Body of pancreas (tissue), 4 donors: Measurements from ENCODE around the gene DGKI. TPM values are rescaled to one million over a fixed set of nuclear protein-coding genes. Genes with fewer than 3 reads are reported as not detected.

Source experiments
- ATAC-seq: fragments of 150-250 bp; one replicate; pipeline ENCODE4 v1.9.1; 2016
- DNase-seq, 4 donors: peaks; one replicate each; pipeline ENCODE4 v3.0.0-alpha.2; 2019
- H3K27ac ChIP-seq, 4 donors: fragments of 200-600 bp; sonication (generic); 1 replicate in 3 of 4; 2 replicates in 1 of 4; pipeline versions ENCODE4 v1.5.1 to v1.6.1; 2016 to 2019; ENCODE audit warnings: mild to moderate bottlenecking in 1 of 4, mixed read lengths in 1 of 4, moderate library complexity in 1 of 4
- H3K27me3 ChIP-seq, 2 donors: fragments of 200-600 bp; sonication (generic); one replicate each; pipeline ENCODE4 v1.6.0; 2016; ENCODE audit warnings: mild to moderate bottlenecking in 1 of 2
- H3K36me3 ChIP-seq, 2 donors: fragments of 200-600 bp; sonication (generic); replicated peaks in 1 of 2; 2 replicates each; pipeline ENCODE4 v1.5.1; 2016; ENCODE audit warnings: low read depth in 2 of 2; ENCODE audit not compliant: insufficient read depth in 1 of 2
- H3K4me1 ChIP-seq: fragments of 200-600 bp; sonication (generic); one replicate; pipeline ENCODE4 v1.6.0; 2016
- H3K4me3 ChIP-seq, 2 donors: fragments of 200-600 bp; sonication (generic); 1 replicate in 1 of 2; 2 replicates in 1 of 2; pipeline ENCODE4 v1.5.1; 2016 to 2019
- H3K9me3 ChIP-seq, 3 donors: fragments of 200-600 bp; sonication (generic); 1 replicate in 2 of 3; 2 replicates in 1 of 3; pipeline ENCODE4 v1.5.1; 2016
- CTCF ChIP-seq, 7 experiments: fragments of 450-650 bp in 4 of 7; fragments of 200-600 bp in 3 of 7; sonication (generic) in 3 of 7; IDR thresholded peaks; one replicate each; pipeline ENCODE4 v1.5.1; 2016 to 2019; ENCODE audit warnings: antibody characterized with exemption in 7 of 7
- POLR2A ChIP-seq, 3 donors: fragments of 450-650 bp; IDR thresholded peaks; one replicate each; pipeline ENCODE4 v1.6.1; 2016; ENCODE audit warnings: antibody characterized with exemption in 3 of 3, mild to moderate bottlenecking in 2 of 3
- WGBS, 2 donors: methylation state at CpG; one replicate each; pipeline ENCODE4 v1.1.5; 2017; 5-methylcytosine and 5-hydroxymethylcytosine counted together
- intact Hi-C: fragments of 100-400 bp; cut with DNase I; formaldehyde crosslinking; loops from one replicate; pipeline ENCODE4 v1.15.1; 2023
- total RNA-seq, 2 donors: library from RNA; depleted of rRNA; stranded (reverse); fragments of >200 nt; gene quantifications; one replicate each; pipeline ENCODE4 v1.1.0, GENCODE V29; 2016

Gene DGKI
- total RNA-seq, 2 donors from 2014 or later = 2.6 TPM; not detected in 1

- TF ChIP-seq CTCF (IDR thresholded peaks at IDR 0.05) (no peak), POLR2A (IDR thresholded peaks at IDR 0.05) (no peak)
- 46 to 61% methylated on average over 2 of the region's 2 CpGs for WGBS, 2 donors
Measured at GRCh38 chr7:137689761-137690160, 157.0 kb downstream of the DGKI start.

GRCh38 chr7:137687556-137688265 is 159.1 kb downstream of the DGKI start:
- Histone ChIP-seq H3K36me3 (no peaks in the 10 kb centered on the region), H3K9me3 (peaks cover 0 to 4% (median 0%) of the 10 kb centered on the region in 3 donors), H3K4me3 (no peak overlapping the region), H3K4me1 (no peaks in the 10 kb centered on the region), H3K27me3 (no peaks in the 10 kb centered on the region), H3K27ac (no peak overlapping the region)
- ATAC-seq = no peak
- DNase-seq = no peak
- WGBS, 2 donors = 65 to 71% methylated on average over 8 of the region's 8 CpGs
- intact Hi-C loops = no loop called here
- TF ChIP-seq CTCF (IDR thresholded peaks at IDR 0.05) (no peak), POLR2A (IDR thresholded peaks at IDR 0.05) (no peak)

More at GRCh38 chr7:137689761-137690160, 157.0 kb downstream of the DGKI start:
- Histone ChIP-seq H3K4me1 (no peaks in the 10 kb centered on the region), H3K27me3 (no peaks in the 10 kb centered on the region), H3K9me3 (peaks cover 0 to 4% (median 0%) of the 10 kb centered on the region in 3 donors), H3K36me3 (no peaks in the 10 kb centered on the region), H3K27ac (no peak overlapping the region), H3K4me3 (no peak overlapping the region)
- intact Hi-C loops = no loop called here
- ATAC-seq (no peak), DNase-seq (no peak)

- ATAC-seq (no peak), DNase-seq (no peak)
- H3K4me3 ChIP-seq = no peak overlapping the region
- TF ChIP-seq POLR2A (IDR thresholded peaks at IDR 0.05) (no peak), CTCF (IDR thresholded peaks at IDR 0.05) (no peak)
- no peak overlapping the region for H3K27ac ChIP-seq
- no peaks in the 10 kb centered on the region for H3K27me3 ChIP-seq
- peaks cover 6% of the 10 kb centered on the region for H3K4me1 ChIP-seq
- peaks cover 0 to 4% (median 0%) of the 10 kb centered on the region in 3 donors for H3K9me3 ChIP-seq
- 48 to 54% methylated on average over 3 of the region's 3 CpGs for WGBS, 2 donors
- no peaks in the 10 kb centered on the region for H3K36me3 ChIP-seq
- intact Hi-C loops = no loop called here
Measured at GRCh38 chr7:137685433-137686164, 161.2 kb downstream of the DGKI start.

- H3K36me3 ChIP-seq = no peaks in the 10 kb centered on the region
- peaks cover 0 to 4% (median 0%) of the 10 kb centered on the region in 3 donors for H3K9me3 ChIP-seq
- WGBS, 2 donors = 61 to 72% methylated on average over 8 of the region's 8 CpGs
- ATAC-seq (no peak), DNase-seq (no peak)
- H3K27ac ChIP-seq = no peak overlapping the region
- H3K27me3 ChIP-seq = no peaks in the 10 kb centered on the region
- H3K4me1 ChIP-seq = peaks cover 6% of the 10 kb centered on the region
- no peak overlapping the region for H3K4me3 ChIP-seq
- no peak for TF ChIP-seq POLR2A (IDR thresholded peaks at IDR 0.05)
- no peak for TF ChIP-seq CTCF (IDR thresholded peaks at IDR 0.05)
- intact Hi-C loops = no loop called here
Measured at GRCh38 chr7:137684776-137685175, 162.0 kb downstream of the DGKI start.
